Keratinocyte (primary cell): ENCODE data around the gene LMOD1. TPM values are rescaled to one million over a fixed set of nuclear protein-coding genes. Genes with fewer than 3 reads are reported as not detected.
"Not testable (repeated sequence)": the region's sequence is repeated elsewhere in the genome, so short reads cannot be mapped to it uniquely, and the experiment has no call there.

Experiments used
- DNase-seq: peaks from one replicate; pipeline ENCODE4 v3.0.0-alpha.2; 2011; ENCODE audit warnings: low read depth, missing footprints, low spot score
- FAIRE-seq: peaks from 2 replicates; lab custom pipeline; 2011; peaks lifted over from hg19 to GRCh38; lab: Jason Lieb, UNC
- H2AFZ ChIP-seq: 2 replicates; pipeline ENCODE4 v1.6.0; 2012; ENCODE audit warnings: low read length, control low read depth, inconsistent platforms; ENCODE audit not compliant: control insufficient read depth
- H3K27ac ChIP-seq: 2 replicates; pipeline ENCODE4 v1.5.1; 2011; ENCODE audit warnings: low read length; ENCODE audit not compliant: control insufficient read depth, insufficient read depth
- H3K27me3 ChIP-seq: 3 replicates; pipeline ENCODE4 v1.6.0; 2011; ENCODE audit warnings: low read length; ENCODE audit not compliant: control insufficient read depth, insufficient read depth; ENCODE audit errors: extremely low read depth
- H3K36me3 ChIP-seq, 2 experiments: 2 replicates in 1 of 2; 3 replicates in 1 of 2; pipeline ENCODE4 v1.5.1; 2011; ENCODE audit warnings: low read length in 2 of 2, mild to moderate bottlenecking in 1 of 2; ENCODE audit not compliant: control insufficient read depth in 2 of 2, insufficient read depth in 2 of 2; ENCODE audit errors: extremely low read depth in 1 of 2
- H3K4me1 ChIP-seq: 3 replicates; pipeline ENCODE4 v1.5.1; 2011; ENCODE audit warnings: low read length; ENCODE audit not compliant: control insufficient read depth, insufficient read depth; ENCODE audit errors: extremely low read depth
- H3K4me2 ChIP-seq: 3 replicates; pipeline ENCODE4 v1.6.0; 2011; ENCODE audit warnings: low read depth, low read length; ENCODE audit not compliant: control insufficient read depth, insufficient read depth; ENCODE audit errors: extremely low read depth
- H3K4me3 ChIP-seq, 3 experiments: fragments of 200-600 bp in 1 of 3; sonication (generic) in 1 of 3; 2 replicates in 2 of 3; 3 replicates in 1 of 3; pipeline ENCODE4 v1.5.1; 2011 to 2016; ENCODE audit warnings: low read length in 3 of 3, mild to moderate bottlenecking in 3 of 3, control low read depth in 2 of 3, inconsistent platforms in 1 of 3, low read depth in 1 of 3, mixed read lengths in 1 of 3, mixed run types in 1 of 3, moderate library complexity in 1 of 3; ENCODE audit not compliant: control insufficient read depth in 2 of 3, insufficient read depth in 2 of 3; ENCODE audit errors: extremely low read depth in 1 of 3
- H3K79me2 ChIP-seq: 2 replicates; pipeline ENCODE4 v1.6.0; 2012; ENCODE audit warnings: low read length; ENCODE audit not compliant: control insufficient read depth, insufficient read depth
- H3K9ac ChIP-seq: 3 replicates; pipeline ENCODE4 v1.6.0; 2011; ENCODE audit warnings: low read length; ENCODE audit not compliant: control insufficient read depth, insufficient read depth; ENCODE audit errors: extremely low read depth
- H3K9me1 ChIP-seq: 3 replicates; pipeline ENCODE4 v1.6.0; 2011; ENCODE audit warnings: low read length; ENCODE audit not compliant: control insufficient read depth, insufficient read depth; ENCODE audit errors: extremely low read depth
- H3K9me3 ChIP-seq: 2 replicates; pipeline ENCODE4 v1.5.1; 2012; ENCODE audit warnings: low read depth, low read length; ENCODE audit not compliant: control insufficient read depth
- H4K20me1 ChIP-seq: 3 replicates; pipeline ENCODE4 v1.6.0; 2011; ENCODE audit warnings: low read length; ENCODE audit not compliant: control insufficient read depth, insufficient read depth; ENCODE audit errors: extremely low read depth
- CTCF ChIP-seq, 3 experiments: IDR thresholded peaks in 1 of 3; conservative IDR thresholded peaks in 1 of 3; optimal IDR thresholded peaks in 1 of 3; 2 replicates in 2 of 3; 3 replicates in 1 of 3; pipeline versions ENCODE3 to v1.5.1; 2011; ENCODE audit warnings: low read length in 3 of 3, mild to moderate bottlenecking in 3 of 3, moderate library complexity in 2 of 3, control low read depth in 1 of 3, inconsistent platforms in 1 of 3; ENCODE audit not compliant: insufficient read depth in 2 of 3; ENCODE audit errors: extremely low read depth in 1 of 3
- EZH2 ChIP-seq: IDR thresholded peaks from one replicate; pipeline ENCODE4 v1.6.1; 2012; ENCODE audit warnings: inconsistent platforms, mild to moderate bottlenecking, low read length, moderate library complexity
- dilution Hi-C: fragments of 300-500 bp; cut with MboI; formaldehyde crosslinking; loops from one replicate; pipeline ENCODE4 v1.7.0; 2020; ENCODE audit warnings: low sequenced_read_pairs; ENCODE audit not compliant: extremely low pct_ligation_motif_present
- polyA plus RNA-seq, 5 experiments: library from polyadenylated mRNA; depleted of rRNA in 3 of 5; stranded (reverse) in 3 of 5; stranded (forward) in 1 of 5; unstranded in 1 of 5; fragments of >200 nt; gene quantifications; 1 replicate in 1 of 5; 2 replicates in 3 of 5; 3 replicates in 1 of 5; pipeline versions ENCODE4 v1.2.1 to v1.2.3, GENCODE V29; 2011 to 2012; ENCODE audit warnings: missing spikeins in 2 of 5, low read depth in 1 of 5, low replicate concordance in 1 of 5

LMOD1 gene
- polyA plus RNA-seq, 1 donor (not counting 4 experiments of a cell fraction or from before 2014, with no cell fraction given) = not detected

- dilution Hi-C loops = no loop called here
- H4K20me1 ChIP-seq = peaks cover 6% of the 10 kb centered on the region
- no peak overlapping the region for H3K9ac ChIP-seq
- H3K4me1 ChIP-seq = no peaks in the 10 kb centered on the region
- peaks cover 17% of the 10 kb centered on the region for H3K79me2 ChIP-seq
- no peak overlapping the region for H3K27ac ChIP-seq
- H3K4me3 ChIP-seq = no peak overlapping the region
- no peaks in the 10 kb centered on the region for H3K9me3 ChIP-seq
- FAIRE-seq = no peak
- DNase-seq = no peak
- H3K4me2 ChIP-seq = no peak overlapping the region
- no peaks in the 10 kb centered on the region for H3K27me3 ChIP-seq
- TF ChIP-seq CTCF (optimal IDR thresholded peaks at IDR 0.05 in 1 of 3, IDR thresholded peaks at IDR 0.05 in 1 of 3, conservative IDR thresholded peaks at IDR 0.05 in 1 of 3; ENCODE audit: extremely low read depth in 1 of 3, insufficient read depth in 2 of 3, low read length in 3 of 3) (no peak), EZH2 (no peak)
- H3K9me1 ChIP-seq = no peaks in the 10 kb centered on the region
- H2AFZ ChIP-seq = no peak overlapping the region
- peaks cover 16 to 26% of the 10 kb centered on the region in 2 experiments for H3K36me3 ChIP-seq
Observed at GRCh38 chr1:201964261-201964660, 17.9 kb upstream of the LMOD1 start.

- H2AFZ ChIP-seq, H3K9me3 ChIP-seq, dilution Hi-C loops, H3K4me2 ChIP-seq, H3K4me1 ChIP-seq, FAIRE-seq, H3K9me1 ChIP-seq, H3K4me3 ChIP-seq, H3K9ac ChIP-seq, H3K27ac ChIP-seq, H3K27me3 ChIP-seq, H4K20me1 ChIP-seq, DNase-seq: not testable (repeated sequence)
- Histone ChIP-seq H3K36me3 (peaks cover 25 to 26% of the 10 kb centered on the region in 2 experiments), H3K79me2 (peaks cover 30% of the 10 kb centered on the region)
Observed at GRCh38 chr1:201962382-201962781, 16.0 kb upstream of the LMOD1 start.

GRCh38 chr1:201958348-201958747 is 12.0 kb upstream of the LMOD1 start:
- peaks cover 4% of the 10 kb centered on the region for H3K4me1 ChIP-seq
- H3K9me3 ChIP-seq = no peaks in the 10 kb centered on the region
- dilution Hi-C loops = no loop called here
- H4K20me1 ChIP-seq = peaks cover 8% of the 10 kb centered on the region
- H3K4me2 ChIP-seq = no peak overlapping the region
- TF ChIP-seq CTCF (optimal IDR thresholded peaks at IDR 0.05 in 1 of 3, IDR thresholded peaks at IDR 0.05 in 1 of 3, conservative IDR thresholded peaks at IDR 0.05 in 1 of 3; ENCODE audit: extremely low read depth in 1 of 3, insufficient read depth in 2 of 3, low read length in 3 of 3) = no peak
- no peak for TF ChIP-seq EZH2
- DNase-seq (no peak), FAIRE-seq (no peak)
- no peaks in the 10 kb centered on the region for H3K27me3 ChIP-seq
- H3K36me3 ChIP-seq = peaks cover 15% of the 10 kb centered on the region in 2 experiments
- no peak overlapping the region for H3K9ac ChIP-seq
- H3K27ac ChIP-seq = no peak overlapping the region
- H3K4me3 ChIP-seq = no peak overlapping the region
- H3K9me1 ChIP-seq = no peaks in the 10 kb centered on the region
- H3K79me2 ChIP-seq = peaks cover 48% of the 10 kb centered on the region
- H2AFZ ChIP-seq = no peak overlapping the region
